ENCODE results near the gene LY6G5C. TPM values are rescaled to one million over a fixed set of nuclear protein-coding genes. Genes with fewer than 3 reads are reported as not detected.
A peak's percentile ranks its signal among the peaks of the same experiment; 100 is the strongest.

Gene LY6G5C
- total and polyA plus RNA-seq, 9 of the 15 experiments (the other 6 are each of a cell fraction or from before 2014, with no cell fraction given): 0.10 to 0.67 (median 0.46) TPM; not detected in 4

DNA sequence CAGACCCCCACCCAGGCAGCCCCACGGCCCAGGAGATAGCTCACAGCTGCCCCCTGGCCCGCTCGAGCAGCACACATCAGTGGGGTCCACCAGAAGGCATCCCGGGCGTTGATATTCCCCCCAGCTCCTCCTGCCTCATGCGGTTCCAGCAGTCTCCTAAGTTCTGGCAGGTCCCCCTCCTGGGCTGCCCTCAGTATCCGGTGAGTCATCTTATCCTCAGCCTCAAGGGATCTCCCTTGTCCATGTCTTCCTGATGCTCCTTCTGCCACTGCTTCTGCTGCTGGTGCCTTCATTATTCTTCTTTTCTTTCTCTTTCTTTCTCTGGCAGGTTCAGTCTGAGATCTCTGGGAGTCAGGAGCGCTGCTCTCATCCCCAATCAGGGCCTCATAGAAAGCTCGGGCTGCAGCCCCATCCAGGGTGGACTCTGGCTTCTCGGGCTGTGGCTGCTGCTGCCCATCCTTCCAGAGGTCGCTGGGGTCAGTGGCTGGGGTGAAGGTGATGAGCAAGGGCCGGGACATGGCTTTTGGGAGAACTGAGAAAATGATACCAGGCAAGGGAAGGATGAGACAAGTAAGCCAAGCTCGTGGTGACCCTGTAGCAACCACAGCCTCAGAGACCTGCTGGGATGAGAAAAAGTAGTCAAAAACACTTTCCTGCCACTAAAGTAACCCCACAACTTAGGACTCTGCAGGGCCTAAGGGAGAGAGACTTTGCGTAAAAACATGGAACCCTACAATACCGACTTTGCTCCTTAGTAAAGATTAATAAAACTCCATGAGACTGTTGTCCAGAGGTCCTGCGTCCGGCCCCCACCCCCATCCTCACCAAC, 16.7 kb downstream of the LY6G5C start (continued):
- TF ChIP-seq, protein P1, sequence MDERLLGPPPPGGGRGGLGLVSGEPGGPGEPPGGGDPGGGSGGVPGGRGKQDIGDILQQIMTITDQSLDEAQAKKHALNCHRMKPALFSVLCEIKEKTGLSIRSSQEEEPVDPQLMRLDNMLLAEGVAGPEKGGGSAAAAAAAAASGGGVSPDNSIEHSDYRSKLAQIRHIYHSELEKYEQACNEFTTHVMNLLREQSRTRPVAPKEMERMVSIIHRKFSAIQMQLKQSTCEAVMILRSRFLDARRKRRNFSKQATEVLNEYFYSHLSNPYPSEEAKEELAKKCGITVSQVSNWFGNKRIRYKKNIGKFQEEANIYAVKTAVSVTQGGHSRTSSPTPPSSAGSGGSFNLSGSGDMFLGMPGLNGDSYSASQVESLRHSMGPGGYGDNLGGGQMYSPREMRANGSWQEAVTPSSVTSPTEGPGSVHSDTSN (CRISPR knock-in tag; IDR thresholded peaks at IDR 0.05; ENCODE audit: low read depth): no peak
- TF ChIP-seq, protein P1 (tag; conservative IDR thresholded peaks at IDR 0.05; ENCODE audit: low read depth): 0 out of 2 replicates have a peak, but pooled peaks have one; percentile 7
- TF ChIP-seq, protein P2, sequence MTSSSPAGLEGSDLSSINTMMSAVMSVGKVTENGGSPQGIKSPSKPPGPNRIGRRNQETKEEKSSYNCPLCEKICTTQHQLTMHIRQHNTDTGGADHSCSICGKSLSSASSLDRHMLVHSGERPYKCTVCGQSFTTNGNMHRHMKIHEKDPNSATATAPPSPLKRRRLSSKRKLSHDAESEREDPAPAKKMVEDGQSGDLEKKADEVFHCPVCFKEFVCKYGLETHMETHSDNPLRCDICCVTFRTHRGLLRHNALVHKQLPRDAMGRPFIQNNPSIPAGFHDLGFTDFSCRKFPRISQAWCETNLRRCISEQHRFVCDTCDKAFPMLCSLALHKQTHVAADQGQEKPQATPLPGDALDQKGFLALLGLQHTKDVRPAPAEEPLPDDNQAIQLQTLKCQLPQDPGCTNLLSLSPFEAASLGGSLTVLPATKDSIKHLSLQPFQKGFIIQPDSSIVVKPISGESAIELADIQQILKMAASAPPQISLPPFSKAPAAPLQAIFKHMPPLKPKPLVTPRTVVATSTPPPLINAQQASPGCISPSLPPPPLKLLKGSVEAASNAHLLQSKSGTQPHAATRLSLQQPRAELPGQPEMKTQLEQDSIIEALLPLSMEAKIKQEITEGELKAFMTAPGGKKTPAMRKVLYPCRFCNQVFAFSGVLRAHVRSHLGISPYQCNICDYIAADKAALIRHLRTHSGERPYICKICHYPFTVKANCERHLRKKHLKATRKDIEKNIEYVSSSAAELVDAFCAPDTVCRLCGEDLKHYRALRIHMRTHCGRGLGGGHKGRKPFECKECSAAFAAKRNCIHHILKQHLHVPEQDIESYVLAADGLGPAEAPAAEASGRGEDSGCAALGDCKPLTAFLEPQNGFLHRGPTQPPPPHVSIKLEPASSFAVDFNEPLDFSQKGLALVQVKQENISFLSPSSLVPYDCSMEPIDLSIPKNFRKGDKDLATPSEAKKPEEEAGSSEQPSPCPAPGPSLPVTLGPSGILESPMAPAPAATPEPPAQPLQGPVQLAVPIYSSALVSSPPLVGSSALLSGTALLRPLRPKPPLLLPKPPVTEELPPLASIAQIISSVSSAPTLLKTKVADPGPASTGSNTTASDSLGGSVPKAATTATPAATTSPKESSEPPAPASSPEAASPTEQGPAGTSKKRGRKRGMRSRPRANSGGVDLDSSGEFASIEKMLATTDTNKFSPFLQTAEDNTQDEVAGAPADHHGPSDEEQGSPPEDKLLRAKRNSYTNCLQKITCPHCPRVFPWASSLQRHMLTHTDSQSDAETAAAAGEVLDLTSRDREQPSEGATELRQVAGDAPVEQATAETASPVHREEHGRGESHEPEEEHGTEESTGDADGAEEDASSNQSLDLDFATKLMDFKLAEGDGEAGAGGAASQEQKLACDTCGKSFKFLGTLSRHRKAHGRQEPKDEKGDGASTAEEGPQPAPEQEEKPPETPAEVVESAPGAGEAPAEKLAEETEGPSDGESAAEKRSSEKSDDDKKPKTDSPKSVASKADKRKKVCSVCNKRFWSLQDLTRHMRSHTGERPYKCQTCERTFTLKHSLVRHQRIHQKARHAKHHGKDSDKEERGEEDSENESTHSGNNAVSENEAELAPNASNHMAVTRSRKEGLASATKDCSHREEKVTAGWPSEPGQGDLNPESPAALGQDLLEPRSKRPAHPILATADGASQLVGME (CRISPR knock-in tag; IDR thresholded peaks at IDR 0.05): peak; percentile 55
- no peak for TF ChIP-seq ZNF274 (IDR thresholded peaks at IDR 0.05; ENCODE audit: borderline replicate concordance, low read depth, low read length)
- no peak for TF ChIP-seq KDM2B (CRISPR knock-in tag; IDR thresholded peaks at IDR 0.05)
- TF ChIP-seq, protein P3, sequence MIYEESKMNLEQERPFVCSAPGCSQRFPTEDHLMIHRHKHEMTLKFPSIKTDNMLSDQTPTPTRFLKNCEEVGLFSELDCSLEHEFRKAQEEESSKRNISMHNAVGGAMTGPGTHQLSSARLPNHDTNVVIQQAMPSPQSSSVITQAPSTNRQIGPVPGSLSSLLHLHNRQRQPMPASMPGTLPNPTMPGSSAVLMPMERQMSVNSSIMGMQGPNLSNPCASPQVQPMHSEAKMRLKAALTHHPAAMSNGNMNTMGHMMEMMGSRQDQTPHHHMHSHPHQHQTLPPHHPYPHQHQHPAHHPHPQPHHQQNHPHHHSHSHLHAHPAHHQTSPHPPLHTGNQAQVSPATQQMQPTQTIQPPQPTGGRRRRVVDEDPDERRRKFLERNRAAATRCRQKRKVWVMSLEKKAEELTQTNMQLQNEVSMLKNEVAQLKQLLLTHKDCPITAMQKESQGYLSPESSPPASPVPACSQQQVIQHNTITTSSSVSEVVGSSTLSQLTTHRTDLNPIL (CRISPR knock-in tag; IDR thresholded peaks at IDR 0.05): no peak
- no peak for TF ChIP-seq HNRNPLL (IDR thresholded peaks at IDR 0.05; ENCODE audit: low read depth, low read length, poor library complexity, severe bottlenecking)
- TF ChIP-seq ZNF586 (CRISPR knock-in tag; conservative IDR thresholded peaks at IDR 0.05): no peak
- no peak for TF ChIP-seq SMC3 (conservative IDR thresholded peaks at IDR 0.05; ENCODE audit: insufficient read depth, low read depth, low read length)
- TF ChIP-seq, protein P4, sequence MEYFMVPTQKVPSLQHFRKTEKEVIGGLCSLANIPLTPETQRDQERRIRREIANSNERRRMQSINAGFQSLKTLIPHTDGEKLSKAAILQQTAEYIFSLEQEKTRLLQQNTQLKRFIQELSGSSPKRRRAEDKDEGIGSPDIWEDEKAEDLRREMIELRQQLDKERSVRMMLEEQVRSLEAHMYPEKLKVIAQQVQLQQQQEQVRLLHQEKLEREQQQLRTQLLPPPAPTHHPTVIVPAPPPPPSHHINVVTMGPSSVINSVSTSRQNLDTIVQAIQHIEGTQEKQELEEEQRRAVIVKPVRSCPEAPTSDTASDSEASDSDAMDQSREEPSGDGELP (CRISPR knock-in tag; IDR thresholded peaks at IDR 0.05; ENCODE audit: borderline replicate concordance): peak; percentile 73; the same call in 1 of the 2 replicates
- TF ChIP-seq, protein P5, sequence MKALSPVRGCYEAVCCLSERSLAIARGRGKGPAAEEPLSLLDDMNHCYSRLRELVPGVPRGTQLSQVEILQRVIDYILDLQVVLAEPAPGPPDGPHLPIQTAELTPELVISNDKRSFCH (CRISPR knock-in tag; IDR thresholded peaks at IDR 0.05): no peak
- TF ChIP-seq, protein P5 (tag; IDR thresholded peaks at IDR 0.05): no peak
- TF ChIP-seq SAFB (IDR thresholded peaks at IDR 0.05; ENCODE audit: borderline replicate concordance, low read depth, low read length): no peak
